WTC11 (cell line): ENCODE data around the gene CENATAC. TPM values are rescaled to one million over a fixed set of nuclear protein-coding genes. Genes with fewer than 3 reads are reported as not detected.
"Not testable (repeated sequence)": the region's sequence is repeated elsewhere in the genome, so short reads cannot be mapped to it uniquely, and the experiment has no call there.

ENCODE experiments used
- ATAC-seq: fragments of 200-7000 bp; cut with Tn5 transposase; 2 replicates; pipeline ENCODE4 v1.10.0; 2021; ENCODE audit warnings: mild to moderate bottlenecking, moderate library complexity
- CTCF ChIA-PET: fragments of 300-600 bp; sonication (Branson Sonifier 250); formaldehyde crosslinking; loops from one replicate; lab custom pipeline; 2021; ENCODE audit warnings: antibody characterized with exemption; lab: Charles Lee
- POLR2A ChIA-PET: fragments of 350-600 bp; sonication (Branson Sonifier 250); formaldehyde crosslinking; loops from one replicate; lab custom pipeline; 2021; ENCODE audit warnings: antibody characterized with exemption; lab: Charles Lee
- DNase-seq: peaks from one replicate; pipeline ENCODE4 v3.0.0; 2021; ENCODE audit warnings: low spot score
- H3K27ac Mint-ChIP-seq: 2 replicates; pipeline ENCODE4 v1.8.0; 2021; ENCODE audit warnings: mixed read lengths
- H3K27me3 Mint-ChIP-seq: 2 replicates; pipeline ENCODE4 v1.8.0; 2021; ENCODE audit warnings: low read depth, mild to moderate bottlenecking, moderate library complexity, mixed read lengths
- H3K36me3 Mint-ChIP-seq: 2 replicates; pipeline ENCODE4 v1.8.0; 2021; ENCODE audit warnings: mixed read lengths
- H3K4me1 Mint-ChIP-seq: 2 replicates; pipeline ENCODE4 v1.8.0; 2022; ENCODE audit warnings: mixed read lengths
- H3K4me3 Mint-ChIP-seq: 2 replicates; pipeline ENCODE4 v1.8.0; 2021; ENCODE audit warnings: mild to moderate bottlenecking, moderate library complexity, mixed read lengths
- H3K9me3 Mint-ChIP-seq: 2 replicates; pipeline ENCODE4 v1.8.0; 2021; ENCODE audit warnings: mixed read lengths
- E2F5 ChIP-seq: sonication (generic); formaldehyde crosslinking; IDR thresholded peaks from 2 replicates; pipeline ENCODE4 v1.8.1; 2022; ENCODE audit warnings: mild to moderate bottlenecking, moderate library complexity, missing genetic modification reagents
- EMX1 ChIP-seq: fragments of 250-450 bp; sonication (Bioruptor Pico); IDR thresholded peaks from 2 replicates; pipeline ENCODE4 v1.8.0; 2021; ENCODE audit warnings: mild to moderate bottlenecking
- ESRRA ChIP-seq: sonication (generic); formaldehyde crosslinking; IDR thresholded peaks from 2 replicates; pipeline ENCODE4 v1.8.1; 2022; ENCODE audit warnings: mild to moderate bottlenecking, missing genetic modification reagents, borderline replicate concordance
- ETV6 ChIP-seq: sonication (generic); formaldehyde crosslinking; IDR thresholded peaks from 2 replicates; pipeline ENCODE4 v1.8.1; 2022; ENCODE audit warnings: mild to moderate bottlenecking, missing genetic modification reagents
- FOXP1 ChIP-seq: sonication (generic); formaldehyde crosslinking; IDR thresholded peaks from 2 replicates; pipeline ENCODE4 v1.8.0; 2022; ENCODE audit warnings: missing genetic modification reagents, mild to moderate bottlenecking, moderate library complexity, borderline replicate concordance
- JUN ChIP-seq: sonication (generic); formaldehyde crosslinking; IDR thresholded peaks from 2 replicates; pipeline ENCODE4 v1.8.0; 2023; ENCODE audit warnings: mild to moderate bottlenecking, missing genetic modification reagents
- KAT7 ChIP-seq: sonication (generic); formaldehyde crosslinking; IDR thresholded peaks from 2 replicates; pipeline ENCODE4 v1.8.1; 2023; ENCODE audit warnings: missing genetic modification reagents, mild to moderate bottlenecking, borderline replicate concordance
- MXD4 ChIP-seq: fragments of 250-450 bp; sonication (Bioruptor Pico); IDR thresholded peaks from 2 replicates; pipeline ENCODE4 v1.8.0; 2021; ENCODE audit warnings: mild to moderate bottlenecking, moderate library complexity, borderline replicate concordance
- NR3C1 ChIP-seq: sonication (generic); formaldehyde crosslinking; conservative IDR thresholded peaks from 2 replicates; pipeline ENCODE4 v1.8.1; 2023; ENCODE audit warnings: low read depth, mild to moderate bottlenecking, missing genetic modification reagents
- PREB ChIP-seq: sonication (generic); formaldehyde crosslinking; IDR thresholded peaks from 2 replicates; pipeline ENCODE4 v1.8.1; 2022; ENCODE audit warnings: mild to moderate bottlenecking, missing genetic modification reagents, moderate library complexity, borderline replicate concordance
- RORB ChIP-seq: fragments of 250-450 bp; sonication (Bioruptor Pico); IDR thresholded peaks from 2 replicates; pipeline ENCODE4 v1.9.0; 2021; ENCODE audit warnings: mild to moderate bottlenecking
- TCF7 ChIP-seq: sonication (generic); formaldehyde crosslinking; IDR thresholded peaks from 2 replicates; pipeline ENCODE4 v1.8.0; 2022; ENCODE audit warnings: mild to moderate bottlenecking, low read depth, missing genetic modification reagents, moderate library complexity
- TP53 ChIP-seq: sonication (generic); formaldehyde crosslinking; IDR thresholded peaks from 2 replicates; pipeline ENCODE4 v1.8.1; 2023; ENCODE audit warnings: mild to moderate bottlenecking, missing genetic modification reagents
- ZBTB21 ChIP-seq: sonication (generic); formaldehyde crosslinking; IDR thresholded peaks from 2 replicates; pipeline ENCODE4 v1.8.1; 2023; ENCODE audit warnings: mild to moderate bottlenecking, missing genetic modification reagents, borderline replicate concordance
- ZNF138 ChIP-seq: sonication (generic); formaldehyde crosslinking; conservative IDR thresholded peaks from 2 replicates; pipeline ENCODE4 v1.8.1; 2022; ENCODE audit warnings: mild to moderate bottlenecking, moderate library complexity, missing genetic modification reagents
- ZNF671 ChIP-seq: fragments of 250-450 bp; sonication (Bioruptor Pico); IDR thresholded peaks from 2 replicates; pipeline ENCODE4 v1.8.0; 2021; ENCODE audit warnings: mild to moderate bottlenecking
- total RNA-seq: library from RNA; stranded (reverse); gene quantifications from 3 replicates; pipeline ENCODE4 v1.2.3, GENCODE V29; 2021
- TF ChIP-seq, protein P1 (sequence below): sonication (generic); formaldehyde crosslinking; IDR thresholded peaks from 2 replicates; pipeline ENCODE4 v1.8.0; 2022; ENCODE audit warnings: mild to moderate bottlenecking, missing genetic modification reagents
- TF ChIP-seq, protein P2 (sequence below): sonication (generic); formaldehyde crosslinking; IDR thresholded peaks from 2 replicates; pipeline ENCODE4 v1.8.0; 2022; ENCODE audit warnings: missing genetic modification reagents

CENATAC gene
- total RNA-seq, 1 experiment from 2014 or later = 41.7 TPM

- ATAC-seq = no peak
- Mint-ChIP-seq H3K9me3 (no peaks in the 10 kb centered on the region), H3K27me3 (no peaks in the 10 kb centered on the region; the same call in 1 of the 2 replicates), H3K4me1 (peaks cover 16% of the 10 kb centered on the region), H3K36me3 (peaks cover 64% of the 10 kb centered on the region), H3K4me3 (peak overlapping the region; percentile 98), H3K27ac (peak overlapping the region; percentile 80)
- ChIA-PET CTCF (interaction anchor here (0.7 to 1.5 kb wide), 2 partner anchors 18 to 268 kb away, joined by 3 to 5 read pairs; partner anchors contain the start of gene CENATAC), POLR2A (interaction anchor here (0.6 kb wide), 1 partner anchor 108 kb away, joined by 4 read pairs; no protein-coding TSS in a partner anchor)
- TF ChIP-seq TCF7 (CRISPR knock-in tag) (no peak), E2F5 (CRISPR knock-in tag) (no peak), EMX1 (CRISPR knock-in tag) (peak; percentile 62; the same call in 1 of the 2 replicates)
- no peak for DNase-seq
Observed at GRCh38 chr11:119016216-119017009, 18.5 kb downstream of the CENATAC start.

GRCh38 chr11:119017377-119017776 lies 19.4 kb downstream of the CENATAC start:
- DNase-seq, H3K9me3 Mint-ChIP-seq, CTCF ChIA-PET, H3K27me3 Mint-ChIP-seq, POLR2A ChIA-PET, ATAC-seq: not testable (repeated sequence)
- Mint-ChIP-seq H3K4me3 (peak overlapping the region; percentile 98), H3K36me3 (peaks cover 71% of the 10 kb centered on the region), H3K27ac (peak overlapping the region; percentile 99), H3K4me1 (peaks cover 16% of the 10 kb centered on the region)

GRCh38 chr11:119018074-119018938 lies 20.4 kb downstream of the CENATAC start, which contains the start of the genes RPS25 and TRAPPC4:
Gene RPS25 (minus strand): TSS chr11:119018343. CDS start chr11:119018284, 59 bp downstream.
Gene TRAPPC4 (plus strand): TSS chr11:119018766. CDS start chr11:119018796, 30 bp downstream.
- H3K9me3 Mint-ChIP-seq = no peaks in the 10 kb centered on the region
- peaks cover 66% of the 10 kb centered on the region for H3K36me3 Mint-ChIP-seq
- POLR2A ChIA-PET = interaction anchor here (0.5 to 1.7 kb wide), 6 partner anchors 11 to 84 kb away, joined by 3 to 7 read pairs (median 4); partner anchors contain the start of genes DPAGT1, HMBS and VPS11
- CTCF ChIA-PET = interaction anchor here (0.9 to 1.6 kb wide), 6 partner anchors 27 to 320 kb away, joined by 3 read pairs; partner anchors contain the start of gene DPAGT1
- H3K4me1 Mint-ChIP-seq = peaks cover 16% of the 10 kb centered on the region
- peak; percentile 93 for DNase-seq
- H3K4me3 Mint-ChIP-seq = peak within 1 kb of the TSS; percentile 98
- H3K27me3 Mint-ChIP-seq = no peaks in the 10 kb centered on the region; the same call in 1 of the 2 replicates
- peak; percentile 81 for ATAC-seq
- peak within 1 kb of the TSS; percentile 99 for H3K27ac Mint-ChIP-seq
- TF ChIP-seq MXD4 (CRISPR knock-in tag) = no peak
- TF ChIP-seq RORB (CRISPR knock-in tag) = no peak
- TF ChIP-seq KAT7 (CRISPR knock-in tag) = peak; percentile 53; the same call in 1 of the 2 replicates
- TF ChIP-seq ZNF671 (CRISPR knock-in tag) = no peak
- TF ChIP-seq, protein P1, sequence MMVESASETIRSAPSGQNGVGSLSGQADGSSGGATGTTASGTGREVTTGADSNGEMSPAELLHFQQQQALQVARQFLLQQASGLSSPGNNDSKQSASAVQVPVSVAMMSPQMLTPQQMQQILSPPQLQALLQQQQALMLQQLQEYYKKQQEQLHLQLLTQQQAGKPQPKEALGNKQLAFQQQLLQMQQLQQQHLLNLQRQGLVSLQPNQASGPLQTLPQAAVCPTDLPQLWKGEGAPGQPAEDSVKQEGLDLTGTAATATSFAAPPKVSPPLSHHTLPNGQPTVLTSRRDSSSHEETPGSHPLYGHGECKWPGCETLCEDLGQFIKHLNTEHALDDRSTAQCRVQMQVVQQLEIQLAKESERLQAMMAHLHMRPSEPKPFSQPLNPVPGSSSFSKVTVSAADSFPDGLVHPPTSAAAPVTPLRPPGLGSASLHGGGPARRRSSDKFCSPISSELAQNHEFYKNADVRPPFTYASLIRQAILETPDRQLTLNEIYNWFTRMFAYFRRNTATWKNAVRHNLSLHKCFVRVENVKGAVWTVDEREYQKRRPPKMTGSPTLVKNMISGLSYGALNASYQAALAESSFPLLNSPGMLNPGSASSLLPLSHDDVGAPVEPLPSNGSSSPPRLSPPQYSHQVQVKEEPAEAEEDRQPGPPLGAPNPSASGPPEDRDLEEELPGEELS (CRISPR knock-in tag) = peak; percentile 38; the same call in 1 of the 2 replicates
- TF ChIP-seq NR3C1 (CRISPR knock-in tag) = 0 out of 2 replicates have a peak, but pooled peaks have one; percentile 24
- TF ChIP-seq FOXP1 (CRISPR knock-in tag) = peak; percentile 65; the same call in 1 of the 2 replicates
- peak; percentile 25 for TF ChIP-seq ZBTB21 (CRISPR knock-in tag)
- 0 out of 2 replicates have a peak, but pooled peaks have one; percentile 54 for TF ChIP-seq TP53 (CRISPR knock-in tag)
- peak; percentile 72; the same call in 1 of the 2 replicates for TF ChIP-seq ESRRA
- peak; percentile 32; the same call in 1 of the 2 replicates for TF ChIP-seq ETV6 (CRISPR knock-in tag)
- TF ChIP-seq ZNF138 = 0 out of 2 replicates have a peak, but pooled peaks have one; percentile 9
- no peak for TF ChIP-seq TCF7 (CRISPR knock-in tag)
- TF ChIP-seq, protein P2, sequence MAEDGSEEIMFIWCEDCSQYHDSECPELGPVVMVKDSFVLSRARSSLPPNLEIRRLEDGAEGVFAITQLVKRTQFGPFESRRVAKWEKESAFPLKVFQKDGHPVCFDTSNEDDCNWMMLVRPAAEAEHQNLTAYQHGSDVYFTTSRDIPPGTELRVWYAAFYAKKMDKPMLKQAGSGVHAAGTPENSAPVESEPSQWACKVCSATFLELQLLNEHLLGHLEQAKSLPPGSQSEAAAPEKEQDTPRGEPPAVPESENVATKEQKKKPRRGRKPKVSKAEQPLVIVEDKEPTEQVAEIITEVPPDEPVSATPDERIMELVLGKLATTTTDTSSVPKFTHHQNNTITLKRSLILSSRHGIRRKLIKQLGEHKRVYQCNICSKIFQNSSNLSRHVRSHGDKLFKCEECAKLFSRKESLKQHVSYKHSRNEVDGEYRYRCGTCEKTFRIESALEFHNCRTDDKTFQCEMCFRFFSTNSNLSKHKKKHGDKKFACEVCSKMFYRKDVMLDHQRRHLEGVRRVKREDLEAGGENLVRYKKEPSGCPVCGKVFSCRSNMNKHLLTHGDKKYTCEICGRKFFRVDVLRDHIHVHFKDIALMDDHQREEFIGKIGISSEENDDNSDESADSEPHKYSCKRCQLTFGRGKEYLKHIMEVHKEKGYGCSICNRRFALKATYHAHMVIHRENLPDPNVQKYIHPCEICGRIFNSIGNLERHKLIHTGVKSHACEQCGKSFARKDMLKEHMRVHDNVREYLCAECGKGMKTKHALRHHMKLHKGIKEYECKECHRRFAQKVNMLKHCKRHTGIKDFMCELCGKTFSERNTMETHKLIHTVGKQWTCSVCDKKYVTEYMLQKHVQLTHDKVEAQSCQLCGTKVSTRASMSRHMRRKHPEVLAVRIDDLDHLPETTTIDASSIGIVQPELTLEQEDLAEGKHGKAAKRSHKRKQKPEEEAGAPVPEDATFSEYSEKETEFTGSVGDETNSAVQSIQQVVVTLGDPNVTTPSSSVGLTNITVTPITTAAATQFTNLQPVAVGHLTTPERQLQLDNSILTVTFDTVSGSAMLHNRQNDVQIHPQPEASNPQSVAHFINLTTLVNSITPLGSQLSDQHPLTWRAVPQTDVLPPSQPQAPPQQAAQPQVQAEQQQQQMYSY (CRISPR knock-in tag) = no peak
- 0 out of 2 replicates have a peak, but pooled peaks have one; percentile 65 for TF ChIP-seq JUN (CRISPR knock-in tag)
- 0 out of 2 replicates have a peak, but pooled peaks have one; percentile 23 for TF ChIP-seq PREB (CRISPR knock-in tag)
